ENCODE data around the gene NEK2. TPM values are rescaled to one million over a fixed set of nuclear protein-coding genes. Genes with fewer than 3 reads are reported as not detected.
"Not testable (repeated sequence)": the region's sequence is repeated elsewhere in the genome, so short reads cannot be mapped to it uniquely, and the experiment has no call there.

Gene NEK2
- total RNA-seq, 1 donor from 2014 or later, result 3.1 TPM

- H3K9ac ChIP-seq (ENCODE audit: low read depth in 1 of 3, low read length in 3 of 3); H3K27ac ChIP-seq (ENCODE audit: low read depth, low read length); H3K9me3 ChIP-seq (ENCODE audit: control insufficient read depth in 3 of 3, low read length in 3 of 3); H3K36me3 ChIP-seq (ENCODE audit: control insufficient read depth in 3 of 3, insufficient read depth in 3 of 3, low read length in 3 of 3); H3K27me3 ChIP-seq (ENCODE audit: control insufficient read depth in 3 of 3, insufficient read depth in 3 of 3, low read length in 3 of 3); H3K4me3 ChIP-seq (ENCODE audit: low read length in 3 of 3): not testable (repeated sequence)
- peaks cover 9 to 12% (median 10%) of the 10 kb centered on the region in 3 donors for H3K4me1 ChIP-seq (ENCODE audit: control insufficient read depth in 3 of 3, insufficient read depth in 3 of 3, low read length in 3 of 3)
Observed at GRCh38 chr1:211636575-211637029, 38.8 kb downstream of the NEK2 start.

DNA sequence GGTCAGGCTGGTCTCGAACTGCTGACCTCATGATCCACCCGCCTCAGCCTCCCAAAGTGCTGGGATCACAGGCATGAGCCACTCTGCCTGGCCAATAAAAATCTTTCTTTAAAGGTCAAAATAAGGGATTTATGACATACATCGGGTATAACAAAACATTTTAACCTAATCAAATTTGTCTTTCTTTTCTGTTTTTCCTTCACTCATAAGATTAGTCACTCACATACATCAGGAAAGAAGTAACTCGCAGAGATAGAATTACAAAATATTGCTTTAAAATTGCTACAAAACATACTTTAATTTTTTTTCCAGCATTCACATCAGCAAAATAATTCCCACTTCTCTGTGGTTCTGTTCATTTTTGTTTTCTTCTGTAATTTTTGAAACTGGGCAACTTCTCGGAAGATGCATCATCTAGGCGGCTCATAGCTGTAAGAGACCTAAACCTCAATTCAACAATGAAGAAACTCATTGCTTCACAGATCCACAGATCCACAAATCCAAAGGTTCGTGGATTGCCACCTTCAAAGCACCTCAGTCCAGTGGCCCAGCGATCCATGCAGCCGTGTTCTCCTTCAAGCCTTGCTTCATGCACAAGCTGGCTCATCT is 39.7 kb downstream of the NEK2 start:
- no peak overlapping the region for H3K4me3 ChIP-seq (ENCODE audit: low read length in 3 of 3)
- no peaks in the 10 kb centered on the region for H3K36me3 ChIP-seq (ENCODE audit: control insufficient read depth in 3 of 3, insufficient read depth in 3 of 3, low read length in 3 of 3)
- no peak overlapping the region for H3K27ac ChIP-seq (ENCODE audit: low read depth, low read length)
- H3K9ac ChIP-seq (ENCODE audit: low read depth in 1 of 3, low read length in 3 of 3), result no peak overlapping the region
- peaks cover 9 to 12% (median 10%) of the 10 kb centered on the region in 3 donors for H3K4me1 ChIP-seq (ENCODE audit: control insufficient read depth in 3 of 3, insufficient read depth in 3 of 3, low read length in 3 of 3)
- H3K27me3 ChIP-seq (ENCODE audit: control insufficient read depth in 3 of 3, insufficient read depth in 3 of 3, low read length in 3 of 3), result no peaks in the 10 kb centered on the region
- H3K9me3 ChIP-seq (ENCODE audit: control insufficient read depth in 3 of 3, low read length in 3 of 3), result no peaks in the 10 kb centered on the region

GRCh38 chr1:211634931-211635330 is 40.5 kb downstream of the NEK2 start:
- H3K36me3 ChIP-seq (ENCODE audit: control insufficient read depth in 3 of 3, insufficient read depth in 3 of 3, low read length in 3 of 3), result no peaks in the 10 kb centered on the region
- H3K9me3 ChIP-seq (ENCODE audit: control insufficient read depth in 3 of 3, low read length in 3 of 3), result no peaks in the 10 kb centered on the region
- no peak overlapping the region for H3K4me3 ChIP-seq (ENCODE audit: low read length in 3 of 3)
- H3K27ac ChIP-seq (ENCODE audit: low read depth, low read length), result no peak overlapping the region
- no peak overlapping the region for H3K9ac ChIP-seq (ENCODE audit: low read depth in 1 of 3, low read length in 3 of 3)
- H3K4me1 ChIP-seq (ENCODE audit: control insufficient read depth in 3 of 3, insufficient read depth in 3 of 3, low read length in 3 of 3), result peaks cover 9 to 12% (median 10%) of the 10 kb centered on the region in 3 donors
- no peaks in the 10 kb centered on the region for H3K27me3 ChIP-seq (ENCODE audit: control insufficient read depth in 3 of 3, insufficient read depth in 3 of 3, low read length in 3 of 3)

- H3K27ac ChIP-seq (ENCODE audit: low read depth, low read length), result no peak overlapping the region
- H3K36me3 ChIP-seq (ENCODE audit: control insufficient read depth in 3 of 3, insufficient read depth in 3 of 3, low read length in 3 of 3), result no peaks in the 10 kb centered on the region
- no peaks in the 10 kb centered on the region for H3K27me3 ChIP-seq (ENCODE audit: control insufficient read depth in 3 of 3, insufficient read depth in 3 of 3, low read length in 3 of 3)
- no peak overlapping the region for H3K4me3 ChIP-seq (ENCODE audit: low read length in 3 of 3)
- H3K9me3 ChIP-seq (ENCODE audit: control insufficient read depth in 3 of 3, low read length in 3 of 3), result no peaks in the 10 kb centered on the region
- H3K4me1 ChIP-seq (ENCODE audit: control insufficient read depth in 3 of 3, insufficient read depth in 3 of 3, low read length in 3 of 3), result peaks cover 9 to 12% (median 10%) of the 10 kb centered on the region in 3 donors
- H3K9ac ChIP-seq (ENCODE audit: low read depth in 1 of 3, low read length in 3 of 3), result no peak overlapping the region
Observed at GRCh38 chr1:211634461-211634860, 41.0 kb downstream of the NEK2 start.

DNA sequence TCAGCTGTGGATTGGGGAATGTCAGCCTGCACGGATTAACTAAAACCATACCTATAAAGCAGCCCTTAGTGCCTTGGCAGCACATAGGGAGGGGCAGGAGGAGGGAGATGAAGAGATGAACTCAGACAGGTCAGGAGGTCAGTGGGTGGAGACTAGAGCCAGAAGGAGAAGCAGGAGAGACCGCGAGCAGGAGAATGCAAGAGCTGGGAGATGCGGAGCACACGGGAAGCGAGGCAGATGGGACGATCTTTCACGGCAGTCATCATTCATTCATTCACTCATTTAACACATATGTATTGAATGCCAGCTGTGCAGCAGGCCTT is 41.9 kb downstream of the NEK2 start:
- no peak overlapping the region for H3K27ac ChIP-seq (ENCODE audit: low read depth, low read length)
- H3K9ac ChIP-seq (ENCODE audit: low read depth in 1 of 3, low read length in 3 of 3), result no peak overlapping the region
- no peak overlapping the region for H3K4me3 ChIP-seq (ENCODE audit: low read length in 3 of 3)
- no peaks in the 10 kb centered on the region for H3K27me3 ChIP-seq (ENCODE audit: control insufficient read depth in 3 of 3, insufficient read depth in 3 of 3, low read length in 3 of 3)
- no peaks in the 10 kb centered on the region for H3K36me3 ChIP-seq (ENCODE audit: control insufficient read depth in 3 of 3, insufficient read depth in 3 of 3, low read length in 3 of 3)
- no peaks in the 10 kb centered on the region for H3K9me3 ChIP-seq (ENCODE audit: control insufficient read depth in 3 of 3, low read length in 3 of 3)
- H3K4me1 ChIP-seq (ENCODE audit: control insufficient read depth in 3 of 3, insufficient read depth in 3 of 3, low read length in 3 of 3), result peaks cover 9 to 12% (median 10%) of the 10 kb centered on the region in 3 donors

DNA sequence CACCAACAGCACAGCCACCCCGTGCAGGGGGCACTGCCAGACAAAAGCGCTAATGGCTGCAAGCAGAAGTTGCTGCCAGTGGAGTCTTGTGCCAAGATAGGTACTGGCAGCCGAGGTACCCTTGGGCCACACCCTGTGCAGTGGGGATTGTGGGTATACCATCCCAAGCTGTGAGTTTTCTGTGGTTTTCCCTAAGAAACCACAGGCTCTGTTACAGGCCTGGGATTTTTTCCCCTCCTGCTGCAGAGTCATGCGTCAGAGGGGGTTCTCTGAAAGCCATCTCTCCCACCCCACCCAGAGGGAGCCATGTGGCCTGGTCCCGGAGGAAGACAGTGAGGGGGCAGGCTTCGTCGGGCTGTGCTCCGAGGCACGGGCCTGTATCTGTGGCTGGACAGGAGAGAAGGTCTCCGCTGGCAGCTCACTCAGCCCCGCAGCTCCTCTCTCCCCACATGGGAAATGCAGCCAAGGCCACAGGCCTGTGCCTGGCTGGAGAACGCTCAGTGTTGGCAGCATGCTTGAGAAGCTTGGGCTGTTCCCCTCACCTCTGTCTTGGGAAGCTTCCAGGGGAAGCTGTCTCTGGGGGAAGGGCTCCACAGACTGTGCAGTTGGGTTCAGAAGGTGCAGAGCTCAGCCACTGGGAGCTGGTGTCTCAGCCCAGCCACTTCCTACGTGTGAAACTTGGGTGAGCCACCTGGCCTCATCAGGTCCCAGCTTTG is 42.5 kb downstream of the NEK2 start:
- Histone ChIP-seq H3K27ac (ENCODE audit: low read depth, low read length) (no peak overlapping the region), H3K27me3 (ENCODE audit: control insufficient read depth in 3 of 3, insufficient read depth in 3 of 3, low read length in 3 of 3) (no peaks in the 10 kb centered on the region), H3K9me3 (ENCODE audit: control insufficient read depth in 3 of 3, low read length in 3 of 3) (no peaks in the 10 kb centered on the region), H3K4me3 (ENCODE audit: low read length in 3 of 3) (no peak overlapping the region), H3K9ac (ENCODE audit: low read depth in 1 of 3, low read length in 3 of 3) (peak overlapping the region in 1 of 3 donors; percentile 33), H3K36me3 (ENCODE audit: control insufficient read depth in 3 of 3, insufficient read depth in 3 of 3, low read length in 3 of 3) (no peaks in the 10 kb centered on the region), H3K4me1 (ENCODE audit: control insufficient read depth in 3 of 3, insufficient read depth in 3 of 3, low read length in 3 of 3) (peaks cover 9 to 12% (median 10%) of the 10 kb centered on the region in 3 donors)

DNA sequence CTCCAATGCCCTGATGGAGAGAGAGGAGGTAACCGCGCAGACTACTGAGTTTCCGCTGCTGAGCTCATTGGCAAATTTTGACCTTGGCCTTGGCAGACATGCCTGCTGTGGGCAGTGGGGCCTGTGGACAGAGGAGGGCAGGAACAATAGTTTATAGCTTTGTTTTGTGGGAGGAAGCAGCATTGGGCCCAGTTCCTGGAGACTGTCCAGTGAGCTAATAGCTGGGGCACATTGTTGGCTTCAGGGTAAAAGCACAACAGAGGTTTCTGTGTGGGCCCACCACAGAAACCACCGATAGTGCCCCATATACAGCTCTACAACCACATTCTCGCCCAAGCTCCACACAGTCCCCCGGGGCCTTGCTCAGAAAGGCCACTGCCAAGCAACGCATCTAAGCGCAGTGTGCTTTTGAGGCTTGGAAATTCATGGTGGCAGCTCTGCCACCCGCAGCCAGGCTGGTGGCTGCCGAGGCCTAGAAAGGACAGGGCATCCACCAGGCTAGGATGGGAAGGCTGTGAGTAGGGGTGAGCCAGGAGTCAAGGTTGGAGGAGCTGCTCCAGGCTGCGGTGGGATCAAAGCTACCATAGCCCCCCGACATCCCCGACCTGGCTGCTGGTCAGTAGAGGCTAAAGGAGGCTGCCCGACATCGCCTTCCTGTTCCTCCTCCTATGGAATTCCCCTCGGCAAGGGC is 43.2 kb downstream of the NEK2 start:
- Histone ChIP-seq H3K9ac (ENCODE audit: low read depth in 1 of 3, low read length in 3 of 3) (no peak overlapping the region), H3K36me3 (ENCODE audit: control insufficient read depth in 3 of 3, insufficient read depth in 3 of 3, low read length in 3 of 3) (no peaks in the 10 kb centered on the region), H3K9me3 (ENCODE audit: control insufficient read depth in 3 of 3, low read length in 3 of 3) (no peaks in the 10 kb centered on the region), H3K27ac (ENCODE audit: low read depth, low read length) (no peak overlapping the region), H3K27me3 (ENCODE audit: control insufficient read depth in 3 of 3, insufficient read depth in 3 of 3, low read length in 3 of 3) (no peaks in the 10 kb centered on the region), H3K4me1 (ENCODE audit: control insufficient read depth in 3 of 3, insufficient read depth in 3 of 3, low read length in 3 of 3) (peaks cover 9 to 12% (median 10%) of the 10 kb centered on the region in 3 donors), H3K4me3 (ENCODE audit: low read length in 3 of 3) (no peak overlapping the region)

DNA sequence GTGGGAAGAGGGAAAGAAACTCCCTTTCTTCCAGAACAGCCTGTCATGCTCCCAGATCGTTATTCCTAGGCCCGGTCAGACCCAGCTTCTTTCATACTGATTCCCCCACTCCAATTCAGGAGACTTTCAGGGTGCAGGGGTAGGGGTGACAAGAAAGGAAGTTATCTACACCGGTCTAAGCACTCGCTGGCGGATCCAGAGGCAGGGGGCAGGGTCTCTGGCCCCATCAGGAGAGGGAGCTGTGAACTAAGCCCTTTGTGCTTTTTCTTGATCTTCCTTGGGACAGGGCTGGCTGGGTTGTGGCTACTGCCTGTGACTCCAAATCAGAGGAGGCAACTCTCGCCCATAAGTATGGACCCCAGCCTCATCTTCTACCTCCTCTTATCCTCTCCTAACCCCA is 44.3 kb downstream of the NEK2 start:
- Histone ChIP-seq H3K27ac (ENCODE audit: low read depth, low read length) (no peak overlapping the region), H3K4me1 (ENCODE audit: control insufficient read depth in 3 of 3, insufficient read depth in 3 of 3, low read length in 3 of 3) (peaks cover 9 to 12% (median 10%) of the 10 kb centered on the region in 3 donors)

DNA sequence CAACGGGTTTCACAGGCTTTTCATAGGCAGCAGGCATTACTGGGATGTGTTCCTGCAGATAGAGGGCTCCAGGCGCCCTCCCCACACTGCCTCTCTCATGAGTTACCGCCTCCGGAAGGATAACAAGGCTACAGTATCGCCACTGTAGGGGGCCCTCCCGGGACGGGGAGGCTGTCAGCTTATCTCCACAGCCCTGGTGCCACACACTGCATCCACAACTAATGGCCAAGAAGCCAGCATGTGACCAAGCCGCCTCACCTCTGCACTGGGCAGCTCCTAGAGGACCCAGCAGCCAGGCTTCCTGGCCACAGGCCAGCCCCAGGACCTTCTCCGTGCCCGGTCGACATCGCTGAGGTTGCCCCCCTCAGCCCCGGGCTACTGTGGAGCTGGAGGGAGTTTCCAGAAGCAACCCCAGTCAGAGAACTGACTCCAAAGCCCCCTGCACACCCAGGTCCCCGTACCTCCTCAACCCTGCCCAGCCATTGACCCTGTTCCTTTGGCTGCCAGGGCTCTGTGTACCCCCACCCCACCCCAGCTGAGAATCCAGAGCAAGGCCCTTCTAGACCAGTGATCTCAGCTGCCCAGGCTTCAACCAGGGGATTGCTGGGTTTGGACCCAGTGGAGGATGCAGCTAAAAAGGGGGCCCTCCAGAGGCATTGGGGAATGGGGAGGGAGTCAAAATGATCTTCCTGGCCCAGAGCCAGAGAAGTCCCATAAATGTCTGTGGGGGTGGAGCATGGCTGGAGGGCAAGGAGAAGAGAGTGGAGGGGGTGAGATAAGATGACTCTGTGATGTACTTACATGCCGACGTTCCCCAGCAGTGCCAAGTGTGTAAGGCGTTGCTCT is 45.0 kb downstream of the NEK2 start:
- Histone ChIP-seq H3K9me3 (ENCODE audit: control insufficient read depth in 3 of 3, low read length in 3 of 3) (no peaks in the 10 kb centered on the region), H3K9ac (ENCODE audit: low read depth in 1 of 3, low read length in 3 of 3) (no peak overlapping the region), H3K27me3 (ENCODE audit: control insufficient read depth in 3 of 3, insufficient read depth in 3 of 3, low read length in 3 of 3) (no peaks in the 10 kb centered on the region), H3K4me1 (ENCODE audit: control insufficient read depth in 3 of 3, insufficient read depth in 3 of 3, low read length in 3 of 3) (peaks cover 9 to 12% (median 10%) of the 10 kb centered on the region in 3 donors), H3K27ac (ENCODE audit: low read depth, low read length) (no peak overlapping the region), H3K36me3 (ENCODE audit: control insufficient read depth in 3 of 3, insufficient read depth in 3 of 3, low read length in 3 of 3) (no peaks in the 10 kb centered on the region), H3K4me3 (ENCODE audit: low read length in 3 of 3) (no peak overlapping the region)

More for the DNA sequence above, 44.3 kb downstream of the NEK2 start:
- no peak overlapping the region for H3K9ac ChIP-seq (ENCODE audit: low read depth in 1 of 3, low read length in 3 of 3)
- no peak overlapping the region for H3K4me3 ChIP-seq (ENCODE audit: low read length in 3 of 3)
- H3K27me3 ChIP-seq (ENCODE audit: control insufficient read depth in 3 of 3, insufficient read depth in 3 of 3, low read length in 3 of 3), result no peaks in the 10 kb centered on the region
- no peaks in the 10 kb centered on the region for H3K9me3 ChIP-seq (ENCODE audit: control insufficient read depth in 3 of 3, low read length in 3 of 3)
- H3K36me3 ChIP-seq (ENCODE audit: control insufficient read depth in 3 of 3, insufficient read depth in 3 of 3, low read length in 3 of 3), result no peaks in the 10 kb centered on the region

Data from skeletal muscle tissue (tissue), 4 donors.